ENCODE measurements around the gene TMC2. TPM values are rescaled to one million over a fixed set of nuclear protein-coding genes. Genes with fewer than 3 reads are reported as not detected.

Gene TMC2
- total and polyA plus RNA-seq, 7 experiments from 2014 or later = 0.15 TPM; not detected in 6

DNA sequence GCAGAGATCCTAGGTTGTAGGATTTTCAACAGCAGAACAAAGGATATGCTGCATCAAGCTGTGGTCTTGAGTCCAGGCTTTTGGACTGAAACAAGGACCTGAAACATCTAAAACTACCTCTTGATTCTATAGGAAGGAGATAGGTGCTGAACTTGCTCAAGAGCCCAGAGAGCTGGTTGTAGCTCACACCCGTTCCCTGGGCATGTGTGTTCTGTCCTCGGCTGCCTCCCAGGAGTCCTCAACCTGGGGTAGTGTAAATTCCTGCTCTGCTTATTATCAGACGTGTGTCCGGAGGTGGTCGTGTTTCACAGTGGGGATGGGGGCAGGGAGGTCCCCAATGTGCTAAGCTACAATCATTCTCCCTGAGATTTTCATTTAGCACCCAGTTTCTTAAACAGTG, 120.9 kb downstream of the TMC2 start:
- Mint-ChIP-seq H3K4me1 (peaks cover 20 to 41% (median 33%) of the 10 kb centered on the region in 7 donors), H3K27me3 (no peaks in the 10 kb centered on the region), H3K27ac (peak overlapping the region in 2 of 9 donors; percentile 35 to 77), H3K9me3 (no peaks in the 10 kb centered on the region), H3K4me3 (peak overlapping the region in 1 of 10 donors; percentile 13), H3K36me3 (peaks cover 32 to 71% (median 49%) of the 10 kb centered on the region in 5 donors)
- intact Hi-C loops (cut with micrococcal nuclease) = no loop called here
- Histone ChIP-seq H3K36me3 (ENCODE audit: control insufficient read depth in 2 of 3, insufficient read depth in 3 of 3, low read length in 3 of 3) (peaks cover 49 to 85% (median 58%) of the 10 kb centered on the region in 3 experiments), H3K9me3 (ENCODE audit: control insufficient read depth in 2 of 3, low read length in 3 of 3) (no peaks in the 10 kb centered on the region), H3K4me3 (ENCODE audit: low read length) (no peak overlapping the region), H3K27ac (ENCODE audit: low read depth, low read length) (no peak overlapping the region), H3K4me1 (ENCODE audit: control insufficient read depth in 2 of 2, insufficient read depth in 2 of 2, low read length in 2 of 2) (peaks cover 17 to 20% of the 10 kb centered on the region in 2 donors), H3K27me3 (ENCODE audit: control insufficient read depth in 2 of 2, insufficient read depth in 2 of 2, low read length in 2 of 2) (no peaks in the 10 kb centered on the region)
- DNase-seq (no peak), ATAC-seq (no peak)
- ChIA-PET CTCF (no interaction called here), POLR2A (interaction anchor here (1.8 kb wide), 1 partner anchor 8 kb away, joined by 4 read pairs; no protein-coding TSS in a partner anchor)

GRCh38 chr20:2657674-2658073, 121.3 kb downstream of the TMC2 start:
- DNase-seq (no peak), ATAC-seq (no peak)
- H3K36me3 Mint-ChIP-seq = peaks cover 34 to 71% (median 52%) of the 10 kb centered on the region in 5 donors
- Histone ChIP-seq H3K27ac (ENCODE audit: low read depth, low read length) (no peak overlapping the region), H3K9me3 (ENCODE audit: control insufficient read depth in 2 of 3, low read length in 3 of 3) (no peaks in the 10 kb centered on the region), H3K27me3 (ENCODE audit: control insufficient read depth in 2 of 2, insufficient read depth in 2 of 2, low read length in 2 of 2) (no peaks in the 10 kb centered on the region), H3K4me1 (ENCODE audit: control insufficient read depth in 2 of 2, insufficient read depth in 2 of 2, low read length in 2 of 2) (peaks cover 17 to 20% of the 10 kb centered on the region in 2 donors), H3K36me3 (ENCODE audit: control insufficient read depth in 2 of 3, insufficient read depth in 3 of 3, low read length in 3 of 3) (peaks cover 49 to 89% (median 59%) of the 10 kb centered on the region in 3 experiments), H3K4me3 (ENCODE audit: low read length) (no peak overlapping the region)
- ChIA-PET POLR2A (interaction anchor here (1.8 kb wide), 1 partner anchor 8 kb away, joined by 4 read pairs; no protein-coding TSS in a partner anchor), CTCF (interaction anchor here (0.7 kb wide), 1 partner anchor 30 kb away, joined by 3 read pairs; no protein-coding TSS in a partner anchor)
- H3K4me3 Mint-ChIP-seq = no peak overlapping the region
- H3K9me3 Mint-ChIP-seq = no peaks in the 10 kb centered on the region
- H3K27ac Mint-ChIP-seq = peak overlapping the region in 3 of 9 donors; percentile 28 to 74 (median 35)
- H3K4me1 Mint-ChIP-seq = peaks cover 20 to 43% (median 36%) of the 10 kb centered on the region in 7 donors
- intact Hi-C loops (cut with micrococcal nuclease) = no loop called here
- H3K27me3 Mint-ChIP-seq = no peaks in the 10 kb centered on the region

DNA sequence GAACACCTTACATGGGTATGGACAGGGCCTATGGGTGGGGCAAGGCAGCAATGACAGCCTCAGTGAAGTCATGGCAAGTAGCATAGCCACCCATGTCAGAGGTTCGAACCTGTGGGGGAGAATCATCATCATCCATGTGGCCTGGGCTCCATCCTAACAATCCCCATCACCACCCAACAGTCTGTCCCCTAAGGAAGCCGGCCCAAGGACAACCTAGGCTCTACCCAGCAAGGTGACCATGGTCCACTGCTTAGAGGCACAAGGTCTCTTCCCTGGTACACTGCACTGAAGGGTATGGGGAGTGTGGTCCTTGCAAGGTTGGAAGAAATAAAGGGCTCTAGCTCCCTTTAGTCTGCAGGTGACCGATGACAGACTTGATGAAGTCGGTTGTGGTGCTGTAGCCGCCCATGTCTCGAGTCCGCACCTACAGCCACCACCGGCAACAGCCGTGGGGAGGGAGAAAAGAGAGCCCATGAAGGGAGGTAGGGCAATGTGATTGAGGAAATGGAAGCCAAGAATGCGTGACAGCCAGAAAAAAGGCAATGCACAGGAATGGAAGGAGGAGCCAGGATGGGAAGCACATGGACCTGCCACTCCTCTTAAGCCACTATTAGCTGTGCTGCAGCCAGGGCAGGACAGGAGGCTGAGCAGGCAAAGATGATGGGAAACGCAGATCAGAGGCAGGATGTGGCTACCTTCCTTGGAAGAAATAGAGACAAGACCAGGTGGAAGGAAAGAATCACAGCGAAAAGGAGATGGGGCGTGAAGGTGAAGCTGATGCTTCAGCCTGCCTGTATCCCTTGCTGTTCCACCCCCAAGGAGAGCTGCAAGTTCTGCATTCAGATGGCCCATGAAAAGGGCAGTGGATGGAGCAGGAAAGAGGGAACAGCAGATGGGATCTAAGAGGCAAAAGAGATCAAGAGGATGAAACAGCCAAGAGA, 122.3 kb downstream of the TMC2 start:
- peaks cover 0 to 1% (median 0%) of the 10 kb centered on the region in 11 donors for H3K9me3 Mint-ChIP-seq
- intact Hi-C loops (cut with micrococcal nuclease) = no loop called here
- no peaks in the 10 kb centered on the region for H3K27me3 Mint-ChIP-seq
- peaks cover 49 to 88% (median 59%) of the 10 kb centered on the region in 3 experiments for H3K36me3 ChIP-seq (ENCODE audit: control insufficient read depth in 2 of 3, insufficient read depth in 3 of 3, low read length in 3 of 3)
- peak overlapping the region in 1 of 10 donors; percentile 51 for H3K4me3 Mint-ChIP-seq
- ChIA-PET POLR2A (no interaction called here), CTCF (interaction anchor here (0.7 kb wide), 1 partner anchor 29 kb away, joined by 3 read pairs; no protein-coding TSS in a partner anchor)
- H3K4me1 Mint-ChIP-seq = peaks cover 22 to 49% (median 39%) of the 10 kb centered on the region in 7 donors
- H3K4me3 ChIP-seq (ENCODE audit: low read length) = no peak overlapping the region
- ATAC-seq (peak; percentile 31), DNase-seq (no peak)
- no peaks in the 10 kb centered on the region for H3K27me3 ChIP-seq (ENCODE audit: control insufficient read depth in 2 of 2, insufficient read depth in 2 of 2, low read length in 2 of 2)
- H3K4me1 ChIP-seq (ENCODE audit: control insufficient read depth in 2 of 2, insufficient read depth in 2 of 2, low read length in 2 of 2) = peaks cover 15 to 24% of the 10 kb centered on the region in 2 donors
- no peaks in the 10 kb centered on the region for H3K9me3 ChIP-seq (ENCODE audit: control insufficient read depth in 2 of 3, low read length in 3 of 3)
- no peak overlapping the region for H3K27ac ChIP-seq (ENCODE audit: low read depth, low read length)
- peaks cover 34 to 70% (median 52%) of the 10 kb centered on the region in 5 donors for H3K36me3 Mint-ChIP-seq
- H3K27ac Mint-ChIP-seq = peak overlapping the region in 5 of 9 donors; percentile 21 to 75 (median 49)

- Histone ChIP-seq H3K4me1 (ENCODE audit: control insufficient read depth in 2 of 2, insufficient read depth in 2 of 2, low read length in 2 of 2) (peaks cover 10 to 19% of the 10 kb centered on the region in 2 donors), H3K4me3 (ENCODE audit: low read length) (no peak overlapping the region), H3K27me3 (ENCODE audit: control insufficient read depth in 2 of 2, insufficient read depth in 2 of 2, low read length in 2 of 2) (no peaks in the 10 kb centered on the region), H3K9me3 (ENCODE audit: control insufficient read depth in 2 of 3, low read length in 3 of 3) (no peaks in the 10 kb centered on the region), H3K27ac (ENCODE audit: low read depth, low read length) (no peak overlapping the region), H3K36me3 (ENCODE audit: control insufficient read depth in 2 of 3, insufficient read depth in 3 of 3, low read length in 3 of 3) (peaks cover 49 to 79% (median 53%) of the 10 kb centered on the region in 3 experiments)
- no peak for ATAC-seq
- ChIA-PET CTCF (interaction anchor here (0.6 kb wide), 2 partner anchors 38 to 1179 kb away, joined by 3 to 7 read pairs; no protein-coding TSS in a partner anchor), POLR2A (no interaction called here)
- Mint-ChIP-seq H3K9me3 (peaks cover 0 to 1% (median 0%) of the 10 kb centered on the region in 11 donors), H3K4me3 (no peak overlapping the region), H3K27ac (peak overlapping the region in 1 of 9 donors; percentile 45), H3K36me3 (peaks cover 34 to 65% (median 56%) of the 10 kb centered on the region in 5 donors), H3K4me1 (peaks cover 17 to 47% (median 39%) of the 10 kb centered on the region in 7 donors), H3K27me3 (peaks cover 0 to 3% (median 0%) of the 10 kb centered on the region in 5 donors)
- DNase-seq = no peak
- intact Hi-C loops (cut with micrococcal nuclease) = no loop called here
Measured at GRCh38 chr20:2659547-2659946, 123.2 kb downstream of the TMC2 start.

- no peak for DNase-seq
- H3K4me3 ChIP-seq (ENCODE audit: low read length) = peak overlapping the region; percentile 89
- H3K27ac Mint-ChIP-seq = peak overlapping the region; percentile 94 to 99 (median 97)
- peaks cover 0 to 1% (median 0%) of the 10 kb centered on the region in 11 donors for H3K9me3 Mint-ChIP-seq
- intact Hi-C loops (cut with micrococcal nuclease) = no loop called here
- peak overlapping the region; percentile 87 for H3K27ac ChIP-seq (ENCODE audit: low read depth, low read length)
- ChIA-PET CTCF (no interaction called here), POLR2A (interaction anchor here (1.3 to 8.4 kb wide), 7 partner anchors 11 to 193 kb away, joined by 4 to 183 read pairs (median 10); partner anchors contain the start of genes NOP56 and SNRPB)
- H3K36me3 Mint-ChIP-seq = peaks cover 19 to 35% (median 29%) of the 10 kb centered on the region in 5 donors
- H3K4me3 Mint-ChIP-seq = peak overlapping the region; percentile 87 to 97 (median 94)
- peaks cover 10 to 15% of the 10 kb centered on the region in 2 donors for H3K4me1 ChIP-seq (ENCODE audit: control insufficient read depth in 2 of 2, insufficient read depth in 2 of 2, low read length in 2 of 2)
- ATAC-seq = no peak
- H3K9me3 ChIP-seq (ENCODE audit: control insufficient read depth in 2 of 3, low read length in 3 of 3) = no peaks in the 10 kb centered on the region
- peaks cover 10 to 40% (median 31%) of the 10 kb centered on the region in 7 donors for H3K4me1 Mint-ChIP-seq
- H3K27me3 Mint-ChIP-seq = peaks cover 0 to 5% (median 0%) of the 10 kb centered on the region in 5 donors
- H3K27me3 ChIP-seq (ENCODE audit: control insufficient read depth in 2 of 2, insufficient read depth in 2 of 2, low read length in 2 of 2) = no peaks in the 10 kb centered on the region
- H3K36me3 ChIP-seq (ENCODE audit: control insufficient read depth in 2 of 3, insufficient read depth in 3 of 3, low read length in 3 of 3) = peaks cover 16 to 40% (median 25%) of the 10 kb centered on the region in 3 experiments
Measured at GRCh38 chr20:2663364-2663886, 127.1 kb downstream of the TMC2 start.

Data from naive thymus-derived CD4-positive, alpha-beta T cell (primary cell).